GM21360 (cell line): ENCODE measurements around the gene KCNH5.

ENCODE experiments used
- ATAC-seq: cut with Tn5 transposase; IDR thresholded peaks from one replicate; pipeline ENCODE4 v1.9.1; 2021; ENCODE audit warnings: mild to moderate bottlenecking, moderate library complexity; ENCODE audit not compliant: unreplicated experiment

KCNH5 gene

GRCh38 chr14:62682208-62682607 is 363.1 kb downstream of the KCNH5 start:
- no peak for ATAC-seq

- no peak for ATAC-seq
Measured at GRCh38 chr14:62674563-62675237, 370.6 kb downstream of the KCNH5 start.

GRCh38 chr14:62673014-62673755 is 372.1 kb downstream of the KCNH5 start:
- no peak for ATAC-seq

DNA sequence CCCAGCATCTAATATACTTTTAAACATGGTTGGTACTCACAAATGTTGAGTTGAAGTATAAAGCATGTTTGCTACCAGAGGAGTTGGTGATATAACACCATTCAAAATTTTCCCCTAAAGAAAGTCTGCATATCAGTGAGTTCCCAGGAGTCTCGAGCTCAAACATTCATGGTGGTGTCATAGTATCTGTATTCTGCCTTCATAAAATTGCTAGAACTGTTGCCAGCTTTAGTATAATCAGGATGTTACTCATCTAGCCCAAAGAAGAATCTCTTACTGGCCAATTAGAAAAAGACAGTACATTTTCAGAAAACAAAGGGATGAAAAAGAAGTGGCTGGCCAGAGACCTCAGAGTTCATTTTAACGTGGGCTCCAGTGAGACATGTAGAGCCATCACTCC is 374.7 kb downstream of the KCNH5 start:
- ATAC-seq = no peak

GRCh38 chr14:62667421-62667914 is 377.8 kb downstream of the KCNH5 start:
- ATAC-seq = no peak

DNA sequence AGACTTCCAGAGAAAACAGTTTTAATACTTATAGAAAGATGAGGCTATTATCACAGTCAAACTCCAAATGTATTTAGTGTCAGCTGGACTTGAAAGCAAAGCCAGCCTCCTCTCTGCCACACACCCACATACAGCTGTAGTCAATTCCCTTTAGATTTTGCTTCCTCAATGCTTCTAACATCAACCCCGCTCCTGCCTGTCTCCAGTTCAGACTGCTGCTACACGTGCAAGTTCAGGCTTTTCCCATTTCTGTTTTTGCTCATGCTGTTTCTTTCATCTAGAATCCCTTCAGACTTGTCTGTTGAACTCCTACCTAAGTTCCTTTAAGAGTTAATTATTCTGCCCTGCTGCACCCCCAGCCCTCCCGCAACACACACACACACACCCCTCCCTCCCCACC is 380.0 kb downstream of the KCNH5 start:
- no peak for ATAC-seq

DNA sequence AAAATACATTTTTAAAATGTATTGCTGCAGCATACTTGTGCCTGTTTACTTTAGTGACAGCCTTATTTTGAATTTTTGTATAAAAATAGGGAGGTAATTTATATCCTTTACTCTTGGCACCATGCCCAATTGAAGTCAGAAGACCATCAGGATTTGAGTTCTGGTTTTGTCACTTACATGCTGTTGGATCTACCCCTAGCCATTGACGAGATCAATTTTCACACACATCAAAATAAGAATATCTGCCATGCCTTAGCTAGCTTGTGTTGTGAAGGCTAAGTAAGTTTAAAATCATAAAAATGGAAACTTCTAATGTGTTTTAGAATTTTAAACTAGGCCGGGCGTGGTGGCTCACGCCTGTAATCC is 381.8 kb downstream of the KCNH5 start:
- ATAC-seq = no peak

- ATAC-seq = no peak
Measured at GRCh38 chr14:62662811-62663455, 382.3 kb downstream of the KCNH5 start.

- ATAC-seq = no peak
Measured at GRCh38 chr14:62661818-62662217, 383.4 kb downstream of the KCNH5 start.

DNA sequence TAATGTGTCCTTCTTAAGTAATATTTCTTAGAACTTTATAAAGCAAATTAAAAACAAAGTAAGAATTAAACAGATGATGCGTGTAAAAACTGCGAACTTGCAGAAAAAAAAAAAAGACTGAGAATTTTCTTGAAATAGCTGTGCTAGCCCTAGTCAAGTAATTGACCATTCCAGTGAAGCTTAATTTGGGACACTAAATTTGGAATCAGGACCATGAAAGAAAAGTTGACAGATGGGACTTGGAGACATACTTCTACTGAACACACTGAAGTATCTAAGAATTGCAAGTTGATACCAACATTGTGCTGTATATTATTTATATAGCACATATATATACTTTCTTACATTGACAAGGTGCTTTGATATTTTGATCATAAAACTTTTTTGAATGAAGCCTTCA is 386.6 kb downstream of the KCNH5 start:
- ATAC-seq = no peak

DNA sequence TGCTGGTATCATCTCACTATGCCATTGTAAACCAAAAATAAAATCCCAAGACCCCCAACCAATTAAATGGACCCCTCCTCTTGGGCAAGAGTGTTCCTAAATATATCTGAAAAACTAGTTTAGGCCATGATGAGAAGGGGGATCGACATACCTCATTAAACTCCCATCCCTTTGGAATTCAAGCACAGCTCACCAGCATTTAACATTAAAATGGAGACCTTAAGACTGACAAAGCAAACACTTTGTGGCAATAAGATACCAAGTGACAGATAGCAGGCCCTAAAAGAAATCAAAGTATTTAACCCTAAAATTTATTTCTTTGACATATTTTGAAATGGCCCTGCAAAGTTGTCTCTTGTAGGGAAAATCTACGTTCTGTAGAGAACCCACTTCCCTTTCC is 387.9 kb downstream of the KCNH5 start:
- ATAC-seq = no peak

GRCh38 chr14:62655166-62655565 is 390.1 kb downstream of the KCNH5 start:
- ATAC-seq = no peak

DNA sequence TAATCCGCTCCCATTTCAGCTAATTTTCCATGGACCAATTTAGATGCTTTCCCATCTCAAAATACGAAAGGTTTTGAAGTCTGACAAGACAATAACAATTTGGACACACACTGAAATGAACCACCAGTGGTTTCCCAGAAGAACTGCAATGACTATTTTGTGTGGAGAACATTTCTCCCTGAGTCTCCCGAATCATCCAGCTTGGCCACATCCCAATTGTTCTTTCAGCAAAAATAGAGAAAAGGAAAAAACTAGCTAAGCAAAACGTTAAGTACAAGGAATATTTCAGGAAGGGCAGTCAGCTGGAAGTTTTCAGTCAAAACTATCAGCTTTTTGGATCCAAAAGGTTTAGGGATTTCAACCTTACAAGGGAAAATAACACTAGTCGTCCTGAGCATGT is 390.6 kb downstream of the KCNH5 start:
- ATAC-seq = no peak
